Measurements from ENCODE around the gene CNR2.
"Not testable (repeated sequence)": the region's sequence is repeated elsewhere in the genome, so short reads cannot be mapped to it uniquely, and the experiment has no call there.

The CNR2 gene

GRCh38 chr1:23916209-23917131 is 3.3 kb upstream of the CNR2 start:
- DNase-seq, result no peak

- no peak for DNase-seq
These were observed 2.3 kb upstream of the CNR2 start for GRCh38 chr1:23915466-23915865.

GRCh38 chr1:23914921-23915320 is 1.8 kb upstream of the CNR2 start:
- DNase-seq, result no peak

- DNase-seq, result no peak
These were observed 1.2 kb downstream of the CNR2 start for GRCh38 chr1:23911921-23912320.

GRCh38 chr1:23910553-23911246 is 2.5 kb downstream of the CNR2 start:
- DNase-seq, result no peak

GRCh38 chr1:23910144-23910543 is 3.0 kb downstream of the CNR2 start:
- DNase-seq, result no peak

- DNase-seq, result no peak
These were observed 3.8 kb downstream of the CNR2 start for GRCh38 chr1:23909412-23909811.

- no peak for DNase-seq
These were observed 4.5 kb downstream of the CNR2 start for GRCh38 chr1:23908453-23909341.

GRCh38 chr1:23906731-23907130 is 6.4 kb downstream of the CNR2 start:
- DNase-seq, result no peak

GRCh38 chr1:23905461-23906025 is 7.6 kb downstream of the CNR2 start:
- DNase-seq, result no peak

GRCh38 chr1:23904748-23905357 is 8.3 kb downstream of the CNR2 start:
- DNase-seq, result no peak

GRCh38 chr1:23903754-23904153 is 9.4 kb downstream of the CNR2 start:
- DNase-seq, result no peak

- DNase-seq, result no peak
These were observed 10.6 kb downstream of the CNR2 start for GRCh38 chr1:23902321-23903278.

GRCh38 chr1:23900017-23900416 is 13.1 kb downstream of the CNR2 start:
- DNase-seq, result not testable (repeated sequence)

GRCh38 chr1:23899070-23899469 is 14.1 kb downstream of the CNR2 start:
- DNase-seq, result no peak

GRCh38 chr1:23897083-23897482 is 16.1 kb downstream of the CNR2 start:
- DNase-seq, result no peak

GRCh38 chr1:23896491-23896890 is 16.7 kb downstream of the CNR2 start:
- DNase-seq, result no peak

GRCh38 chr1:23895993-23896392 is 17.2 kb downstream of the CNR2 start:
- DNase-seq, result no peak

- no peak for DNase-seq
These were observed 18.1 kb downstream of the CNR2 start for GRCh38 chr1:23895082-23895481.

- no peak for DNase-seq
These were observed 24.1 kb downstream of the CNR2 start for GRCh38 chr1:23889074-23889473.

GRCh38 chr1:23885222-23885621 is 27.9 kb downstream of the CNR2 start:
- DNase-seq, result no peak
